Prostate gland (tissue), 2 donors: ENCODE data around the gene BHLHE40.

ENCODE experiments used
- CTCF ChIP-seq, 4 experiments: fragments of 200-600 bp in 2 of 4; fragments of 450-650 bp in 2 of 4; sonication (generic) in 2 of 4; IDR thresholded peaks; 1 replicate in 3 of 4; 2 replicates in 1 of 4; pipeline ENCODE4 v1.5.1; 2016 to 2019; ENCODE audit warnings: antibody characterized with exemption in 4 of 4, mild to moderate bottlenecking in 2 of 4, moderate library complexity in 2 of 4
- POLR2AphosphoS5 ChIP-seq: sonication (generic); formaldehyde crosslinking; IDR thresholded peaks from one replicate; pipeline ENCODE4 v1.6.1; 2017; ENCODE audit warnings: antibody characterized with exemption

GRCh38 chr3:4935347-4935746 is 43.9 kb upstream of the BHLHE40 start:
- TF ChIP-seq POLR2AphosphoS5 (no peak), CTCF (IDR thresholded peaks at IDR 0.05) (no peak)
